Inferior parietal cortex (tissue), 1 donor: ENCODE measurements around the gene GPR33.
"Not testable (repeated sequence)": the region's sequence is repeated elsewhere in the genome, so short reads cannot be mapped to it uniquely, and the experiment has no call there.

ENCODE experiments used
- DNase-seq: peaks from one replicate; pipeline ENCODE4 v3.0.0-alpha.2; 2016; ENCODE audit errors: extremely low spot score

GPR33 gene, protein sequence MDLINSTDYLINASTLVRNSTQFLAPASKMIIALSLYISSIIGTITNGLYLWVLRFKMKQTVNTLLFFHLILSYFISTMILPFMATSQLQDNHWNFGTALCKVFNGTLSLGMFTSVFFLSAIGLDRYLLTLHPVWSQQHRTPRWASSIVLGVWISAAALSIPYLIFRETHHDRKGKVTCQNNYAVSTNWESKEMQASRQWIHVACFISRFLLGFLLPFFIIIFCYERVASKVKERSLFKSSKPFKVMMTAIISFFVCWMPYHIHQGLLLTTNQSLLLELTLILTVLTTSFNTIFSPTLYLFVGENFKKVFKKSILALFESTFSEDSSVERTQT

DNA sequence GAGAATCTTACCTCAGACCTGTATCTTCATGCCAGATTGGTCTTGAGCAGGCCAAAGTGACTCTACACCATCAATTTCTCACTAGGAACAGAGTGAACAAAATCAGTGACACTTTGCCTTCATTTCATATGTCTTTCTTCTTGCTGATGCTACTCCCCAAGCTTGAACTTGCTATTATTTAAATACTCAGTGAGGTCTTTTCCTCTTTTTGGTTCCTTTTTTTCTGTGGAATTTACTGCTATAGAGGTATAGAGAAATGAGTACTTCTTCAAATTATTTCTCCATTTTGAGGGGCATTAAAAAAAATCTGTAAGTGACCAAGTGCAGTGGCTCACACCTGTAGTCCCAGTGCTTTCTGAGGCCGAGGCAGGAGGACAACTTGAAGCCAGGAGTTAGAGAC, at the start of gene GPR33:
Gene GPR33, minus strand, starts transcription at position 154 of the 400 bp plus-strand sequence. CDS start 4,074 bp downstream, outside the sequence.
- no peak for DNase-seq

DNA sequence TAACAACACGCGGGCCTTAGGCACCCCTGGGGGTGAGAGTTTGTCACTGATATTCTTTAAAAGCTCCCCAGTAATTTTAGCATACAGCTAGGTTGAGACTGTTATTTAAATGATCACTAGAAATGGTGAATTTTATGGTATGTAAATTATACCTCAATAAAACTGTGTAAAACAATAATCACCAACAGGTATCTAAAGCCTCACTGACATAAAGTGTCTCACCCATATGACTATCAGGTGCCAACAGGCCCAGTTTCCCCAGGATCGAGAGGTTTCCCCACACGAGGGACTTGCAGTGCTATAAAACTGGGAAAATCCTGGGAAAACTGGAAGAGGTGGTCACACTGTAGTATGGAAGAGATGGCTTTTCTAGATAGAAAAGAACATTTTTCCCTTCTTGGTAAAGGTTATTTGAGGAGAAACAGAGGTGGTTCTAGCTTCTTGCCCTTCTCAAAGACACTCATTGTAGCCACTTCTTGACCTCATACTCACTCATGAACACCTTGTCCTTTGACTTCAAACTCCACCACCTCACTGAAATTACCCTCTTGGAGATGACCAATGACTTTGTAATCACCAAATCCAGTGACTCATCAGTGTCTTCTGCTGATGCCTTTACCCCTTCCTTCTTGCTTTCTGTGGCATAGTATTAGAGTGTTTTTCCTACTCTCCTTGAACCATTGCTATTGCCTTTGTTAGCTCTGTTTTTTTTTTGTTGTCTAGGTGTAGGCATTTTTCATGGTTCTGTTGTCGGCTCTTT, 48.5 kb upstream of the GPR33 start:
- DNase-seq, result no peak

DNA sequence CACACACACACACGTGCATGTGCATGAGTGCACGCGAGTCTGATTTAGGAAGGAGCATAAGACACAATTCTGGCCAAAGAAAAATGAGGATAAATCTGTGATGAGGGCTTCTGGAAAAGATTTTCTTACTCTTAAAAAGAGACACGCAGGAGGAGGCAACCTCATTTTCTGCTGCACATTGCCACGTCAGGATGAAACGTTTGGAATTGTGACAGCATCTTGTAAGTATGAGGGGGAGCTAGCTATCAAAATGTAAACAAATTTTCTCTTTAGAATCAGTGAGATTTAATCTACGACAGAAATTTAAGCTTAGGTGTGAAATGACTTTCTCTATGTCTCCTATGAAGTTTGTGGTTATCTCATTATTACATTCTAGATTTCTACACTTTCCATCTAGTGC, 42.3 kb upstream of the GPR33 start:
- DNase-seq, result no peak

DNA sequence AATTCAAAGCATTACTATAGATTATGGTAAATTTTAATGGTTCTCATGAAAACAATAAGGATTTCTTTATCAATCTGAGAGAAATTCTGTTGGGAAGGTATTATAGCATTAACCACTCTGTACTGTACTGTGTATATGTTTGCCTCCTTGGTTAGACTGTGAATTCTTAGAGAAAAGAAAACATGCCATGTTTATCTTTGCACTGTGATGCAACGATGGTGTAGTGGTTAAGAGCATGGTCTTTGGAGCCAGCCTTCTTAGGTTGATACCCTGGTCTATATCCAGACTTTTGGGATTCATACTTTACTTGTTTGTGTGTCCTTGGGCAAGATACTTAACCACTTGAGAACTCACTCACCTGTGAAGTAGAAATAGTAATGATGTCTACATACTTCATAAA, 41.2 kb upstream of the GPR33 start:
- DNase-seq, result no peak

DNA sequence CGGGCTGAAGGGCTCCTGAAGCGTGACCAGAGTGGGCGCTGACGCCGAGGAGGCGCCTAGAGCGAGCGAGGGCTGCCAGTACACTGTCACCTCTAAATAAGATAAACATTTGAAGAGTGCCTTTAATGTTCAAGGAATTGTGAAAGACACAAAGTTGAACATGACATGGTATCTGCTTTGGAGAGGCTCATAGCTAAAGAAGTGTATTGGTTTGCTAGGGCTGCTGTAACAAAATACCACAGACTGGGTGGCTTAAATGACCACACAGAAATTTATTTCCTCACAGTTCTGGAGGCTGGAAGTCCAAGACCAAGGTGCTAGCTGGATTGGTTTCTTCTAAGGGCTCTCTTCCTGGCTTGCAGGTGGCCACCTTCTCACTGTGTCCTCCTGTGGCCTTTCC, 39.7 kb upstream of the GPR33 start:
- no peak for DNase-seq

DNA sequence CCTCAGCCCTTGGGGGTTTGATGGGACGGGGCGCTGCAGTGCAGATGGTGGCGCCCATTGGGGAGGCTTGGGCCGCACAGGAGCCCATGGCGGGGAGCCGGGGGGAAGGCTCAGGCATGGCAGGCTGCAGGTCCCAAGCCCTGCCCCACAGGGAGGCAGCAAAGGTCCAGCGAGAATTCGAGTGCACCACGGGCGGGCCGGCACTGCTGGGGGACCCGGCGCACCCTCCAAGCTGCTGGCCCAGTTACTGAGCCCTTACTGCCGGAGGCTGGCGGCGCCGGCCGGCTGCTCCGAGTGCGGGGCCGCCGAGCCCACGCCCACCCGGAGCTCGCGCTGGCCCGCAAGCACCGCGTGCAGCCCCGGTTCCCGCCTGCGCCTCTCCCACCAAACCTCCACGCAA, 39.2 kb upstream of the GPR33 start:
- no peak for DNase-seq

DNA sequence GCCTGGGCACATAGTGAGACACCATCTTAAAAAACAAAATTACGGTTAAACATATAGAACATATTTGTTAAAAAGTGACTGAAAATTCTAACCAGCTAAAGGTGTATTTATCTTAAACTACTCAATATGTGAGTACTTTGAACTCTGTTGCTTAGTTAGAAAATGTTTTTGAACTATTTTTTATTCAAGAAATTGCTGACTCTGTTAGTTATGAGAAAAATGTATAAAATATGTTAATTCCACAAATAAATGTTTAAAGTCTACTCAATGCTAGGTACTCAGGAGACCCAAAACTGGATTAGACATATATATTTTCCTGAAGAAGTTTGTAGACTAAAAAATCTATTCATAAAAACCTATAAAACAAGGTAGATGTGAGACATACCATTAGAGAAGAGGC, 23.0 kb upstream of the GPR33 start:
- DNase-seq, result no peak

DNA sequence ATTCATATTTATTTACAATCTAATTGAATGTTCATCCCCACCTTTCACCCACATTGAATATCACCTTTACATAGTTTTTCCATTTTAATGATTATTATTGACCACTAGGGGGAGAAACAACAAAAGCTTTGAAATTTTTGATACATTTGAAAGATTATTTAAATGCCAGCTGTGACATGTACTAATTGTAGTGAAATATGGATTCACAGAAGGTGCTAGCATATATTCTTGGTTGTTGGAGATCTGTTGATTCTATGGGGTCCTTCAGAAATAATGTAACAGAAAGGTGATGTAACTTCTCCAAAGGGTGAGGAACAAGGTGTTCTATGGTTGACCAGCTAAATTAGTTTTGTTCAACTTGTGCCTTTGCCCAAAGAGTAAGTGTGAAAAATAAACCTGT, 22.4 kb upstream of the GPR33 start:
- DNase-seq, result peak; percentile 52

DNA sequence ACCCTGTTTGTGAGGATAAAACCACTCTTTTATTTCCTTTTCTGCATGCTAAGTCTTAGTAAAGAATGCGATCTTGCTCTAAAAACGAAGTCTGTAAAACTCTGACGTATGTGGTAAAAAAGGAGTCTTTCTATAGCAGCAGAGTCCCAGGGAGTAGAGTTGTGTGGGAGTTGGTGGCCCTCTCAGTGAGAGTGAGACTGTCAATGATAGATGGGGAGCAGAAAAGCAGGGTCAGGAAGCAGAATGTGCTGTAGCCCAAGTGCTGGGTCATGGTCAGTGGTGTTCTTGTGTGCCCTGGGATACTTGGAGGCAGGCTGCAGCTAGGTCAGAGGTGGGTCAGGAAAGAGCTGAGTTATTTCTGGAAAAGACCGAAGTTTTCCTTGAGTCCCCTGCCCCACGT, 20.3 kb upstream of the GPR33 start:
- no peak for DNase-seq

DNA sequence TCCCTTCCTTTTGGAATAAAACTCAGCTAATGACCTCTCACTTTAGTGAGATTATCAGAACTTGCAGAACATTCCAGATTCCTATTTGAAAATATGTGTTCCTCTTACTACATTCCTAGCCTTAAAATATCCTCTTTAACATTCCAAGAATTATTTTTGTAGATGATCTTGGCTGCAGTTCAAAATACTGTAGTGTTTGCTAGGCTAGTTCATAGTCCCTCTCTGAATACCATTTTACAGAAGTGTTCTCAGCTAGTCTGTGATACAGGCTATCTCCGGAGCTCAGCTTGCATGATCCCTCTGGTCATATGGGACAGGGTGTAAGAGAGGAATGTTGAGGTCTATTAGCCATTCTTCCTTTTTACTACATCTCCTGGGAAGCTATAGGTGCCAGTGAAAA, 17.6 kb upstream of the GPR33 start:
- peak; percentile 45 for DNase-seq

DNA sequence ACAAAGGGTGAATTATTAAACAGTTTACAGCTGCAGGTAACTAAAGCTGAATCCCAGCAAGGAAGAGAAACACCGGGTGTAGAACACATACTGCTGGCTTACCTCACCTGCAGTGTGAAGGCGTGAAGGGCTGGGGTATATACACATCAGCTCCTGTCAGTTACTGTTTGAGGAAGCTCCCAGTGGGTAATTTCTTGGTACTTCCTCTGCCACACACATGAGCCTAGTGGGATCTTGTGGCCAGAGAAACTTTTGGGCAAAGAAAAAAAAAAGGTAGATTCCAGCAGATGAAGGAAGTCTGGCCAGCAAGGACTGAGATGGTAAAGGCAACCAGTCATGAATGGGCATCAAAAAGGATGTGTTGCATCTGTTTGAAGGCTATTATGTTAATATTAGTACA, 14.0 kb upstream of the GPR33 start:
- DNase-seq, result no peak

DNA sequence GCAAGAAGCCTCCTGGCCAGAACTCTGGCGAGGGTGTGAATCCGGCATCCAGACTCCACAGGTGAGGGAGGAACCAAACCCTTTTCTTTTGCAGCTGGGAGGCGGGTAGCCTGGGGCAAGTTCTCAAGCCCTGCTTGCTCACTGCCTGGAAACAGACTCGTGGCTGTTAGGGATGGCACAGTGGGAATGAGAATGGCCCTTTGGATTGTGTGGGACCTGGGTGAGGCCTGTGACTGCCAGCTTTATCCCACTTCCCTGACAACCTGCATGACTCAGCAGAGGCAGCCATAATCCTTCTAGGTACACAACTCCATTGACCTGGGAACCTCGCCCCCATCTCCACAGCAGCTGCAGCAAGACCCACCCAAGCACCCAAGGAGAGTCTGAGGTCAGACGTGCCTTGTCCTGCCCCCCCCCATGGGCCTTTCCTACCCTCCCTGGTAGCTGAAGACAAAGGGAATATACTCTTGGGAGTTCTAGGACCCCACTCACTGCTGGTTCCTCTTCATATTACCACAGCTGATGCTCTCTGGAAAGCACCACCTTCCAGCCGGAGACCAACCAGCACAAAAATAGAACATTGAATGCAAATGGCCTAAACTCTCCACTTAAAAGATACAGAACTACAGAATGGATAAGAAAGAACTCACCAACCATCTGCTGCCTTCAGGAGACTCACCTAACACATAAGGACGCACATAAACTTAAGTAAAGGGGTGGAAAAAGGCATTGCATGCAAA, 5.1 kb upstream of the GPR33 start:
- DNase-seq, result no peak

DNA sequence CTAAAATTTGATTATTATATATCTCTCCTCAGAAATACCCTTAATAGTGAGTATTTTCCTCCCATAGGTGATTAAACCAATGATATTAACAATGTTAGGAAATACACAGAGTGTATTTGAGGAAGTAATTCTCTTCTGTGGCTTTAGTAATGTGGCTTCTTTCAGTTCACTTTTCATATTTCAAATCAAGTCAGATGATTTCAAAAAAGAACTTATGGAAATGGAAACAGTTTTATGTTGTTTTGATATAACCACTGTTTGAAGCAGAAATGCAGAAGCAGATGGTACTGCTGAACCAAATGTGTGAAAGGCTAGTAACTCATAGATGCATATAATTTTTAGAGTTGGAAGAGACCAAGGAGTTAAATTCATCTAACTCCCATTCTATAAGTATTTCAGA, 1.9 kb upstream of the GPR33 start:
- DNase-seq, result no peak

DNA sequence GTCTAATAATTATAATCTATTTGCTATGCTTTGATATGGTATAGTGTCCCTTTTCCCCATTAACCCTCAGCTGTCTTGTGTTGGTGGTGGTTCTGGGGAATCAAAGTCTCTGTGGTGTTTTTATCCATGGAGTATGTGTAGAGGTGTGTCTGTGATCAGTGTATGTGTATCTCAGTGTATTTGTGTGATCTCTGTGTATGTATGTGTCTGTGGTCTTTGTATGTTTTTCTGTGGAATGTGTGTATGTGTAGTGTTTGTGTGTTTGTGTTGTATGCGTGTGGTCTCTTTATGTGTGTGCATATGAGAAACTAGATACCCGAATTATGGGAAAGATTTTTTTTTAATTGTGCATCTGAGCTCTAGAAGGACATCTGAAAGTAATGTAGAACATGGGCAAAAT, 1.1 kb downstream of the GPR33 start:
- no peak for DNase-seq

DNA sequence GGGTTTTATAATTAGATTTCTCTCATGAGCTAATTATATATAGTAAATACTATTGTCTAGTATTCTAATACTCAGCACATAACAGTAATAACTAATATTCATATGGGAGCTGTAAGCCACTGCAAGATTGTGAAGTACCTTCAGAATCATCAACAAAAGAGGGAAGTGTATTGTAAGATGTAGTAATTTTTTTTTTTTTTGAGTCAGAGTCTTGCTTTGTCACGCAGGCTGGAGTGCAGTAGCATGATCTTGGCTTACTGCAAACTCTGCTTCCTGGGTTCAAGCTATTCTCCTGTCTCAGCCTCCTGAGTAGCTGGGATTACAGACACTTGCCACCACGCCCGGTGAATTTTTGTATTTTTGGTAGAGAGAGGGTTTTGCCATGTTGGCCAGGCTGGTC, 3.1 kb downstream of the GPR33 start:
- no peak for DNase-seq

DNA sequence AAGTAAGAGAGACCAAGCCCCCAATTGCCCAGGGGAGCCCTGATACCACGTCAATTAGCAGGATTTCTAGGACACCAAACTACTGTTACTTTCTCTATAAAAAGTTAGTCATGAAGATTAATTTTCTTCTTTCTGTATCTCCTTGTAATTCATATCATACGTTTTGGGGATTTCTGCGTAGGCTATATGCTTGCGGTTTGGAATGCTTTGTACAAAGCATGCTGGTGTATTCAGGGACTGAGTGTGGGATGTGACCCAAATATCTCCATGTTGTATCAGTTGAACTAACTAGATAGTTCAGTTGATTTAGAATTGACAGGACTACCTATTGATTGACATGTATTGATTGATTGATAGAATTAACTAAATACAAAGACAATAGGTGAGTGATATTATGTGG, 7.7 kb downstream of the GPR33 start:
- DNase-seq, result no peak

DNA sequence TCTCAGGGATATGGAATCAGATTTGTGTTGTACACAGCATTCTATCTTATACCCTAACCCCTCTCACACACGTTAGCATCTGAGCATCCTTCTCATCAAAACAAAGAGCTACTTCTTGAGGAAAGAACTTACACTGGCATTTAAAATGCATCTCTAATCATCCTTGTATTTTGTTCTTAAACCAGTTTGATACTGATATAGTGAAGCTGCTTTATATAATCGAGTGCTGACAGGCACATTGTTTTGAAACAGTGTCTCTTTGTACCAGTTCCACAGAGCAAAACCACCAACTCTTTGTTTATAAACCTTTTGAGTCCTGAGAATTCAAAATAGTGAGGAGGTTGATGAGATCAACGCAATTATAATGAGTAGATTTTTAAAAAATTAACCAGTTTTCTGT, 8.8 kb downstream of the GPR33 start:
- DNase-seq, result peak; percentile 63

DNA sequence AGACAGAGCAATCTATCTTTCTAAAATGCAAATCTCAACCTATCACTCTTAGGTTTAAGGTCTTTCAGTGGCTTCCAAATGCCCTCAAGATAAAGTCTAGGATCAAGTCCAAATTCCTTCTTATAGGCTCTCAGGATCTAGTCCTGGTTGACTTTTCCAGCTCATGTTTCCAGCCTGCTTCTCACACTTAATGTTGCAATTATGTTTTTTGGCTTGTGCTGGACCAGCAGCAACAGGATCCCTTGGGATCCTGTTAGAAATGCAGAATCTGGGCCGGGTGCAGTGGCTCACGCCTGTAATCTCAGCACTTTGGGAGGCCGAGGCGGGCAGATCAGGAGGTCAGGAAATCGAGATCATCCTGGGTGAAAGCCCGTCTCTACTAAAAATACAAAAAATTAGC, 10.6 kb downstream of the GPR33 start:
- no peak for DNase-seq

DNA sequence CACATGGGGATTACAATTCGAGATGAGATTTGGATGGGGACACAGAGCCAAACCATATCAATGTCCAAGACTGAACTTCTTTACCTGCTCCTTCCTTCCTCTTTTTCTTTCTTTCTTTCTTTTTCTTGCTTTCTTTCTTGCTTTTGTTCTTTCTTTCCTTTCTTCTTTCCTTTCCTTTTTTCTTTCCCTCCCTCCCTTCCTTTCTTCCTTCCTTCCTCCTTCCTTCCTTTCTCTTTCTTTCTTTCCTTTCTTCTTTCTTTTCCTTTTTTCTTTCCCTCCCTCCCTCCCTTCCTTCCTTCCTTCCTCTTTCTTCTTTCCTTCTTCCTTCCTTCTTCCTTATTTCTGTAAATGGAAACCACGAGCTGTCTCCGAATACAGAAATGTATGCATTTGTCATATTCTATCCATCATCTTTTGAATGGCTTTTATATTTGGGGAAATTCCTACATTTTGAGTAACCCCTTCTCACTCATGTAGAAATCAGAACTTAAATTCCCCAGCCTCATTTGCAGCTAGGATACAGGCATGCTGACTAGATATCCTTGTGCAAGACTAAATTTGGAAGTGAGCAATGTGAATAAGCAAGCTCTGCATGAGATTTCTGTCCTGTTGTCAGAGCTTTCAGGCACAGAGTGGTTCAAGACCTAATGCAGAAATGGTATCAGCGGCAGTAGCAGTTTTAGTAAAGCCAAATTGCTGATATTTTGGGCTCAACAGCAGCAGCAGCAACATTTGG, 11.5 kb downstream of the GPR33 start:
- DNase-seq, result no peak

DNA sequence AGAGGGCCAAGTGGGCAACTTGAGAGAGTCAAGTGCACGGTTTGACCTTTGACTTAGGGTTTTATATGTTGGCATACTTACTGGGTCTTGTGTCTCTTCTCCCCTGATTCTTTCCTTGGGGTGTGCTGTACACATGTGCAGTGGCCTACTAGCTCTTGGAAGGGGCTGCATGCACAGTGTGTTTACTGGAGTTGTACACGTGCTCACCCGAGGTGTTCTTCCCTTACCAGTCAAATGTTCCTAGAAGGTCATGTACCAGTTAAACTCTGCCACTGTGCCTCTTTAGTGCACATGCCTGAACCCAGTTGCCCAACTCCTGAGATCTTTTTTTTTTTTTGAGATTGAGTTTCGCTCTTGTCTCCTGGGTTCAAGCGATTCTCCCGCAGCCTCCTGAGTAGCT, 21.3 kb downstream of the GPR33 start:
- no peak for DNase-seq

DNA sequence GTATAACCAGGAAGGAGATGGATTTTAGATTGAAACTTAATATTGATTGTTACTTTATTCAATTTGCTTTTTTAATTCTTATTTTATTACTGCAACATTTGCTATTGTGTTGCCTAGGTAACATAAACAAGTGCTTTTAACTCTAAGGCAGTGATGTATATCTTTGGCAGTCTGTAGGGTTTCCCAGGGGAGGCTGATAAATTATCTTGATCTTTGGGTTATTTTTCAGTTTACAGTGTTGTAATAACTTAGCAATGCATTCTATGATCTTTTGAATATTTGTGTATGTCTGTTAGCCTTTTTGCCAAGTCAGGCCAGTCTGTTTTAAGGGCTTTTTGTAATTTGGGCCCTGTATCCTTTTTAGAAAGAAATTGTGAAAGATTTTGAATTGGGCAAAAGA, 22.7 kb downstream of the GPR33 start:
- no peak for DNase-seq

DNA sequence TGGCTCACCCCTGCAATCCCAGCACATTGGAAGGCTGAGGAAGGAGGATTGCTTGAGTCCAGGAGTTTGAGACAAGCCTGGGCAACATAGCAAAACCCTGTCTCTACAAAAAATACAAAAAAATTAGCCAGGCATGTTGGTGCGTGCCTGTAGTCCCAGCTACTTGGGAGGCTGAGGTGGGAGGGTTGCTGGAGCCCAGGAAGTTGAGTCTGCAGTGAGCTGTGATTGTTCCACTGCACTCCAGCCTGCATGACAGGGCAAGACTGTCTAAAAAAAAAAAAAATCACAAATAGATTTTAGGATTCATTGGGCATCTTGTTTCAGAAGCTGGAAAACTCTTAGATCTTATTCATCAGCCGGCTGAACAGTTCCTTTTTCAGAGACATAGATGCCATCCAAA, 25.4 kb downstream of the GPR33 start:
- DNase-seq, result not testable (repeated sequence)
